IMR-90 (cell line): ENCODE results near the gene DPP6. TPM values are rescaled to one million over a fixed set of nuclear protein-coding genes. Genes with fewer than 3 reads are reported as not detected.

Experiments used
- ATAC-seq: fragments of 200-7000 bp; cut with Tn5 transposase; 2 replicates; pipeline ENCODE4 v1.9.1; 2020; ENCODE audit warnings: low read depth, mild to moderate bottlenecking, moderate library complexity
- BruUV-seq: library from RNA; stranded (reverse); fragments of 400-500 nt; replicated peaks from 2 replicates; lab custom pipeline; 2021; lab: Mats Ljungman, UMichigan
- CTCF ChIA-PET: fragments of 300-600 bp; formaldehyde crosslinking; extraction: SDS; loops from one replicate; lab custom pipeline; 2021; ENCODE audit warnings: antibody characterized with exemption; lab: Yijun Ruan, JAX
- POLR2A ChIA-PET: fragments of 300-600 bp; sonication (Branson Sonifier 250); formaldehyde crosslinking; loops from one replicate; lab custom pipeline; 2022; ENCODE audit warnings: antibody characterized with exemption; ENCODE audit not compliant: unreplicated experiment; lab: Charles Lee
- DNase-seq: peaks from one replicate; pipeline ENCODE4 v3.0.0; 2013
- H2AFZ ChIP-seq: replicated peaks from 2 replicates; pipeline ENCODE3; 2013; ENCODE audit warnings: low read length, mild to moderate bottlenecking; ENCODE audit not compliant: poor library complexity
- H2AK5ac ChIP-seq: 2 replicates; pipeline ENCODE4 v1.6.1; 2013; ENCODE audit warnings: low read depth, low read length, inconsistent platforms
- H2AK9ac ChIP-seq: replicated peaks from 2 replicates; pipeline ENCODE3; 2013; ENCODE audit warnings: mild to moderate bottlenecking, low read depth, low read length, moderate library complexity; ENCODE audit not compliant: poor library complexity
- H2BK120ac ChIP-seq: 2 replicates; pipeline ENCODE4 v1.6.1; 2013; ENCODE audit warnings: low read depth, low read length, inconsistent platforms
- H2BK15ac ChIP-seq: 3 replicates; pipeline ENCODE4 v1.6.1; 2013; ENCODE audit warnings: low read depth, low read length, inconsistent platforms
- H2BK20ac ChIP-seq: 2 replicates; pipeline ENCODE4 v1.6.1; 2013; ENCODE audit warnings: low read depth, mild to moderate bottlenecking, inconsistent platforms, low read length, moderate library complexity
- H2BK5ac ChIP-seq: 2 replicates; pipeline ENCODE4 v1.6.1; 2013; ENCODE audit warnings: mild to moderate bottlenecking, low read depth, low read length, inconsistent platforms; ENCODE audit not compliant: poor library complexity, severe bottlenecking
- H3K14ac ChIP-seq: replicated peaks from 2 replicates; pipeline ENCODE4 v1.6.1; 2013; ENCODE audit warnings: low read depth, low read length, inconsistent platforms
- H3K18ac ChIP-seq: 2 replicates; pipeline ENCODE4 v1.6.1; 2013; ENCODE audit warnings: low read depth, low read length, control low read depth
- H3K23ac ChIP-seq: 2 replicates; pipeline ENCODE4 v1.6.1; 2013; ENCODE audit warnings: low read depth, low read length, inconsistent platforms
- H3K27ac ChIP-seq: 2 replicates; pipeline ENCODE4 v1.5.1; 2013; ENCODE audit warnings: mild to moderate bottlenecking, control low read depth, low read length; ENCODE audit not compliant: insufficient read depth
- H3K27me3 ChIP-seq: 2 replicates; pipeline ENCODE4 v1.6.1; 2013; ENCODE audit warnings: low read length; ENCODE audit not compliant: control insufficient read depth, insufficient read depth
- H3K36me3 ChIP-seq: 2 replicates; pipeline ENCODE4 v1.6.1; 2013; ENCODE audit warnings: low read length, mixed read lengths; ENCODE audit not compliant: control insufficient read depth, insufficient read depth
- H3K4ac ChIP-seq: 2 replicates; pipeline ENCODE4 v1.6.1; 2013; ENCODE audit warnings: low read depth, low read length, inconsistent platforms
- H3K4me1 ChIP-seq: 2 replicates; pipeline ENCODE4 v1.6.1; 2013; ENCODE audit warnings: low read length, mixed read lengths; ENCODE audit not compliant: control insufficient read depth, insufficient read depth
- H3K4me2 ChIP-seq: 2 replicates; pipeline ENCODE4 v1.6.1; 2013; ENCODE audit warnings: low read depth, mild to moderate bottlenecking, control low read depth, low read length, moderate library complexity
- H3K4me3 ChIP-seq: 2 replicates; pipeline ENCODE4 v1.5.1; 2013; ENCODE audit warnings: low read depth, mild to moderate bottlenecking, control low read depth, low read length, moderate library complexity; ENCODE audit not compliant: insufficient read depth
- H3K56ac ChIP-seq: 2 replicates; pipeline ENCODE4 v1.6.1; 2013; ENCODE audit warnings: low read length, inconsistent platforms; ENCODE audit not compliant: insufficient read depth; ENCODE audit errors: extremely low read depth
- H3K79me1 ChIP-seq, 2 experiments: 2 replicates each; pipeline ENCODE4 v1.6.1; 2013; ENCODE audit warnings: low read length in 2 of 2, inconsistent platforms in 1 of 2, low read depth in 1 of 2
- H3K9ac ChIP-seq: 2 replicates; pipeline ENCODE4 v1.6.1; 2013; ENCODE audit warnings: low read depth, low read length, control low read depth
- H3K9me1 ChIP-seq: 2 replicates; pipeline ENCODE4 v1.6.1; 2013; ENCODE audit warnings: low read length, inconsistent platforms; ENCODE audit not compliant: insufficient read depth
- H3K9me3 ChIP-seq: 2 replicates; pipeline ENCODE4 v1.6.1; 2013; ENCODE audit warnings: low read length; ENCODE audit not compliant: control insufficient read depth, insufficient read depth
- H4K20me1 ChIP-seq: 2 replicates; pipeline ENCODE4 v1.6.1; 2013; ENCODE audit warnings: low read length, inconsistent platforms; ENCODE audit not compliant: insufficient read depth
- H4K5ac ChIP-seq: 2 replicates; pipeline ENCODE4 v1.6.1; 2013; ENCODE audit warnings: mild to moderate bottlenecking, low read depth, low read length, control low read depth
- H4K8ac ChIP-seq, 2 experiments: 2 replicates each; pipeline ENCODE4 v1.6.1; 2013; ENCODE audit warnings: low read depth in 2 of 2, low read length in 2 of 2, control low read depth in 1 of 2, inconsistent platforms in 1 of 2
- H4K91ac ChIP-seq: 2 replicates; pipeline ENCODE4 v1.6.1; 2013; ENCODE audit warnings: low read depth, low read length, inconsistent platforms; ENCODE audit not compliant: insufficient read depth
- BHLHE40 ChIP-seq: fragments of 150-350 bp; IDR thresholded peaks from 2 replicates; pipeline ENCODE4 v1.6.1; 2016; ENCODE audit warnings: mild to moderate bottlenecking, low read depth, low read length
- CEBPB ChIP-seq: IDR thresholded peaks from 2 replicates; pipeline ENCODE4 v1.6.1; 2012; ENCODE audit warnings: low read depth, low read length, improper control_type of control experiment
- CHD1 ChIP-seq: IDR thresholded peaks from 2 replicates; pipeline ENCODE4 v1.6.1; 2012; ENCODE audit warnings: low read depth, low read length, improper control_type of control experiment
- FOS ChIP-seq: fragments of 150-350 bp; IDR thresholded peaks from 2 replicates; pipeline ENCODE4 v1.6.1; 2016; ENCODE audit warnings: low read depth, low read length
- MAFK ChIP-seq: IDR thresholded peaks from 2 replicates; pipeline ENCODE4 v1.6.1; 2012; ENCODE audit warnings: low read depth, low read length, improper control_type of control experiment
- MAZ ChIP-seq: IDR thresholded peaks from 2 replicates; pipeline ENCODE4 v1.6.1; 2012; ENCODE audit warnings: low read depth, mild to moderate bottlenecking, low read length, improper control_type of control experiment, moderate library complexity, borderline replicate concordance
- POLR2A ChIP-seq: IDR thresholded peaks from 2 replicates; pipeline ENCODE4 v1.6.1; 2012; ENCODE audit warnings: mild to moderate bottlenecking, low read depth, low read length
- RCOR1 ChIP-seq: IDR thresholded peaks from 2 replicates; pipeline ENCODE4 v1.6.1; 2012; ENCODE audit warnings: mild to moderate bottlenecking, low read length, improper control_type of control experiment; ENCODE audit not compliant: insufficient replicate concordance
- SMC3 ChIP-seq: fragments of 150-350 bp; IDR thresholded peaks from 2 replicates; pipeline ENCODE4 v1.6.1; 2016; ENCODE audit warnings: low read depth, mild to moderate bottlenecking, antibody characterized with exemption, low read length, moderate library complexity
- WGBS, 2 experiments: methylation state at CpG; one replicate each; pipeline versions ENCODE4 v1.1.5 to v1.1.7; 2013; ENCODE audit warnings: missing lambda C conversion rate in 2 of 2; ENCODE audit not compliant: insufficient read length in 1 of 2; ENCODE audit errors: extremely low coverage in 2 of 2; 5-methylcytosine and 5-hydroxymethylcytosine counted together
- dilution Hi-C: fragments of 300-500 bp; cut with HindIII; formaldehyde crosslinking; loops from one replicate; pipeline ENCODE4 v1.14.3; 2018; ENCODE audit warnings: low sequenced_read_pairs; ENCODE audit not compliant: unreplicated experiment
- in situ Hi-C: fragments of 300-500 bp; cut with MboI; formaldehyde crosslinking; loops from 3 replicates; pipeline ENCODE4 v1.14.3; 2019; ENCODE audit warnings: low sequenced_read_pairs, inconsistent platforms, mixed read lengths
- intact Hi-C: fragments of 100-400 bp; cut with micrococcal nuclease; formaldehyde crosslinking; loops from 2 replicates; pipeline ENCODE4 v1.10.0; 2022
- polyA plus RNA-seq, 3 experiments: library from polyadenylated mRNA; depleted of rRNA; stranded (reverse); fragments of >200 nt; gene quantifications; 2 replicates each; pipeline ENCODE4 v1.2.3, GENCODE V29; 2012; ENCODE audit warnings: low replicate concordance in 1 of 3
- total RNA-seq: library from RNA; depleted of rRNA; stranded (reverse); fragments of >200 nt; gene quantifications from 2 replicates; pipeline ENCODE4 v1.2.3, GENCODE V29; 2012
- TF ChIP-seq, protein P1 (sequence below): fragments of 150-350 bp; IDR thresholded peaks from 2 replicates; pipeline ENCODE4 v1.6.1; 2016; ENCODE audit warnings: low read depth, mild to moderate bottlenecking, low read length, moderate library complexity, borderline replicate concordance

DPP6 gene
- total and polyA plus RNA-seq, 2 of the 4 experiments (the other 2 are of a cell fraction) = not detected

DNA sequence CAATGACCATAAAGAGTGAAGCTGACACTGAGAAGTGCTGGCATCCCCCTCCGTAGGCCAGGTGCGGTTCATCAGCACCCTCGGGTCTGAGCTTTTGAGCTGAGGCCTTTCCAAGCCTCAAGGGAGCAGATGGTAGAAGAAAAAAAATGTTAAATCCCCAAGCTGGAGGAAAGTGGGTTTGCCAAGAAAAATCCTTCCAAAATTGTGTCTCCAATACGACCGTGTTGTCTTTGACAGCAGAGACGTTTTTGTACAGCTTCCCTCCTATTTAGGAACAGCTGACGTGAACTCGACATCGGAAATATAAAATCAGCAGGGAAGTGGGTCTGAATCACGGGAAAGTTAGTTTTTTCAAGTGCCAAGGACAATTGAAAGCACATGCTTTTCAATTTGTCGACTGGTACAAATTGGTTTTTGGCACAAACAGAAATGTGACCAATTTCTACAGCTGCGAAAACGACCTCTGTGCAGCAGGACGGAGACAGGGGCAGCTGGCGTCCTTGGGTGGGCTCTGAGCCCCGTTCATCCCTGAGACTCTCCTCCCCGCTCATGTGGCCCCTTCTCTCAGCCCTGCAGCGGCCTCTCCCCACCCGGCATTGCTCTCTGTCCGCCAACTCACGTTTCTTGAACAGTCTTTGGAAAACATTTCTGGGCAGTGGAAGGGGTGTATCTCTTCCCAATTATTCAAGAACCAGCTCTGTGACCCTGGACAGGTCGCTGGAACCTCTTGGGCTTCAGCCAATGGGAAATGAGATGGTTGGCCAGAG, 860.9 kb downstream of the DPP6 start:
- no peak overlapping the region for H2AK5ac ChIP-seq
- BruUV-seq = no TSS peak
- WGBS, 2 experiments = 28% methylated on average over 5 of the region's 22 CpGs; no CpG with 5 or more reads in 1 of the 2 experiments
- no peak overlapping the region for H2BK20ac ChIP-seq
- H2BK5ac ChIP-seq = no peak overlapping the region
- peaks cover 12% of the 10 kb centered on the region; the same call in 1 of the 2 replicates for H3K27me3 ChIP-seq
- peak overlapping the region; percentile 0 for H2AK9ac ChIP-seq
- intact Hi-C loops (loop anchor here (1.0 kb wide), 1 partner anchor 432 kb away; no protein-coding TSS in a partner anchor), in situ Hi-C loops (no loop called here), dilution Hi-C loops (no loop called here)
- H3K9me3 ChIP-seq = peaks cover 3% of the 10 kb centered on the region; the same call in 1 of the 2 replicates
- H3K18ac ChIP-seq = no peak overlapping the region
- H4K5ac ChIP-seq = no peak overlapping the region
- no peaks in the 10 kb centered on the region for H3K36me3 ChIP-seq
- ChIA-PET POLR2A (no interaction called here), CTCF (interaction anchor here (0.8 to 2.4 kb wide), 7 partner anchors 11 to 432 kb away, joined by 3 to 11 read pairs (median 4); no protein-coding TSS in a partner anchor)
- no peak overlapping the region for H3K56ac ChIP-seq
- no peak overlapping the region for H3K4me2 ChIP-seq
- no peaks in the 10 kb centered on the region for H3K9me1 ChIP-seq
- no peak overlapping the region for H4K8ac ChIP-seq
- no peaks in the 10 kb centered on the region for H3K4me1 ChIP-seq
- no peak overlapping the region for H3K9ac ChIP-seq
- H3K27ac ChIP-seq = no peak overlapping the region
- DNase-seq (no peak), ATAC-seq (no peak)
- H3K4me3 ChIP-seq = no peak overlapping the region
- H3K4ac ChIP-seq = no peak overlapping the region
- H3K14ac ChIP-seq = no peak overlapping the region
- H3K79me1 ChIP-seq = no peaks in the 10 kb centered on the region
- H4K20me1 ChIP-seq = no peaks in the 10 kb centered on the region
- H4K91ac ChIP-seq = no peak overlapping the region
- H2BK15ac ChIP-seq = no peak overlapping the region
- no peak overlapping the region for H3K23ac ChIP-seq
- TF ChIP-seq SMC3 (no peak), POLR2A (no peak), RCOR1 (no peak), MAFK (no peak), BHLHE40 (no peak), CEBPB (no peak), CHD1 (no peak), FOS (no peak), MAZ (no peak)
- TF ChIP-seq, protein P1, sequence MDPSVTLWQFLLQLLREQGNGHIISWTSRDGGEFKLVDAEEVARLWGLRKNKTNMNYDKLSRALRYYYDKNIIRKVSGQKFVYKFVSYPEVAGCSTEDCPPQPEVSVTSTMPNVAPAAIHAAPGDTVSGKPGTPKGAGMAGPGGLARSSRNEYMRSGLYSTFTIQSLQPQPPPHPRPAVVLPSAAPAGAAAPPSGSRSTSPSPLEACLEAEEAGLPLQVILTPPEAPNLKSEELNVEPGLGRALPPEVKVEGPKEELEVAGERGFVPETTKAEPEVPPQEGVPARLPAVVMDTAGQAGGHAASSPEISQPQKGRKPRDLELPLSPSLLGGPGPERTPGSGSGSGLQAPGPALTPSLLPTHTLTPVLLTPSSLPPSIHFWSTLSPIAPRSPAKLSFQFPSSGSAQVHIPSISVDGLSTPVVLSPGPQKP = no peak
- no peak overlapping the region for H2BK120ac ChIP-seq
- no peak overlapping the region for H2AFZ ChIP-seq
